GM19463 (cell line): ENCODE measurements around the gene C15orf39.
"Not testable (repeated sequence)": the region's sequence is repeated elsewhere in the genome, so short reads cannot be mapped to it uniquely, and the experiment has no call there.

ENCODE experiments used
- ATAC-seq: cut with Tn5 transposase; IDR thresholded peaks from one replicate; pipeline ENCODE4 v1.9.1; 2021; ENCODE audit warnings: mild to moderate bottlenecking, moderate library complexity; ENCODE audit not compliant: unreplicated experiment

The C15orf39 gene

GRCh38 chr15:75201616-75202250 lies at the start of gene C15orf39:
C15orf39 (plus strand) TSS chr15:75201882; CDS start chr15:75206049, 4,167 bp downstream.
- ATAC-seq: peak; percentile 42

DNA sequence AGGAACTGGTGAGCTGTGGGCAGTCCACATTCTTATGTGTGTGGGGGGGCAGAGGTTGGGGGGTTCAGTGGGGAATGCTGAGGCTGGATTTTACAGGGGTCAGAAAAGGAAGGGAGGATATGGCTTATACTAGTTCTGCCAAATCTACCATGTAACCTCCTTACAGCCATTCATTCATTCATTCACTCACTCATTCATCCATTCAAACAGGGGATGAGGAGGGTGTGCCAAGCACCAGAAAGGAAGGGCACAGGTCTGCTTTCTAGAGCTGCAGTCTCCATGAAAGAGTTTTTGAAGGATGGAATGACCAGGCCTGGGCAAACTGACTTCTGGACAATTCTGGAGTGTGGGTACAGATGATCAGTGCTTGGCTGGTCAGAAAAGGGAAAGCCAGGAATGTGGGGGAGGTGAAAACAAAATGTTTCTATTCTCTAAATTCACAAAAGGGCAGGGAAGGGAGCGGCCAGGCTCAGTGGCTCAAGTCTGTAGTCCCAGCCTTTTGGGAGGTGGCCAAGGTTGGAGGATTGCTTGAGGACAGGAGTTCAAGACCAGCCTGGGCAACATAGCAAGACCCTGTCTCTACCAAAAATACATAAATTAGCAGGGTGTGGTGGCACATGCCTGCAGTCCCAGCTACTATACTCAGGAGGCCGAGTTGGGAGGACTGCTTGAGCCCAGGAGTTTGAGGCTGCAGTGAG lies 49.2 kb upstream of the C15orf39 start:
- no peak for ATAC-seq

- no peak for ATAC-seq
These were observed 48.6 kb upstream of the C15orf39 start for GRCh38 chr15:75153087-75153486.

GRCh38 chr15:75153565-75154276 lies 48.0 kb upstream of the C15orf39 start:
- ATAC-seq: no peak

DNA sequence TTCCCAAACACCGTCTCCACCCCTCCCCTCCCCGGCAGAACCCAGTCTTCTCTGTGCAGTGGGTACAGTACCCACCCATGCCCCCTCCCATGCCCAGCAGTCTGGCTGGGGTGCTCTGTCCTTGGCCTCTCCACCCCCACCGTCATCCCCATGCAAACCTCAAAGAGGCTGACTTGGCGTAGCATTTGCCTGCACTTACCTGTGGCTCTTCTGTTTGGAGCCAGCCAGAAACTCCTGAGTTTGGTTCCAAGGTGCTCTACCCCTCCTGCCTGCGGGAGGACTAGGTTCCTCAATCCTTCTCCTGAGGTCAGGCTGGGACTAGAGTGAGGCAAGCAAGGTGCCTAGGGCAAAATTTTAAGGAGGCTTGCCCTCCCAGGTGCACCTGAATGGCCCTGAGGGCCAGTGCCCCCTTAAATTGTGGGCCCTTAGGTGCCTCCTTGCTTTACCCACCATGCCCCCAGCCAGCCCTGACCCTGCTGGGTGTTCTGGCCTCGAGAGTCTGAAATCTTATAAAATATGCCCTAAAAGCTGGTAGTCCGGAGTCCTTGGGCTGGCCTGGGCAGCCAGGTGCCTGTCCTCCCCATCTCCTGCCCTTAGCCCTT lies 47.1 kb upstream of the C15orf39 start:
- ATAC-seq: no peak

- no peak for ATAC-seq
These were observed 45.1 kb upstream of the C15orf39 start for GRCh38 chr15:75156326-75157215.

DNA sequence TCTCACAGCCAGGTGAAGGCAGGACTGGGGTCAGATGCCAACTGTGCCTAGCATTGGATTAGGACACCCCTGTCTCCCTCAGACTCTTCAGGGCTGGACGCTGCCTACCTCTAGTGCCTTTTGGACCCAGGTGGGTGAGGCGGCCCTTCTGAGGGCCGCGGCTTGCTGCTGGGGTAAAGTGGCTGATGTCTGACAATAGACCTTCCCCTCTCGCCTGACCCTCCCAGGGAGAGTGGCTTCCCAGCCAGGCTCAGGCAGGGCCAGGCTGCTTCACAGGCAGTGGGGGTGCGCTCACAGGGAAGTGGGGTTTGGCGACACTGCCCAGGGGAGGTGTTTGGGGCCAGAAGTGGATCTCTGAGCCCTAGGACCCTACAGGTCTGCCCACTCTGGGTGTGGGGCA lies 43.3 kb upstream of the C15orf39 start:
- no peak for ATAC-seq

DNA sequence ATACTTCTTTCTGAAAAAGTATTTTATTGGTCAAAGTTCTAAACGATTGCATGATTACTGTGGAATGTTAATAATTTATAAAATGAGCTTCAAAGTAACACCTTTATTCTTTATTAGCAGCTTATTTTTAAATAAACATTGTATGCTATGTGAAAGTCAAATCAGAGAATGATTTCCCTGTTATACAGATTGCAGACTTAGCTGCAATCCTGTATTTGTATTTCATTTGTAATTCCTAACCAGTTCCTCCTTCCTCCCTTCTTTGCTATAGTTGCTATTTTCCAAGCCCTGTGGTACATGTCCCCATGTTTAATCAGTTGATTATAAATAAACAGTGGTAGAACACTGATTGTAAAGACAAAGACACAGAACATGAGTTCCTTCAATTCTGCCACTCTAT lies 42.4 kb upstream of the C15orf39 start:
- no peak for ATAC-seq

DNA sequence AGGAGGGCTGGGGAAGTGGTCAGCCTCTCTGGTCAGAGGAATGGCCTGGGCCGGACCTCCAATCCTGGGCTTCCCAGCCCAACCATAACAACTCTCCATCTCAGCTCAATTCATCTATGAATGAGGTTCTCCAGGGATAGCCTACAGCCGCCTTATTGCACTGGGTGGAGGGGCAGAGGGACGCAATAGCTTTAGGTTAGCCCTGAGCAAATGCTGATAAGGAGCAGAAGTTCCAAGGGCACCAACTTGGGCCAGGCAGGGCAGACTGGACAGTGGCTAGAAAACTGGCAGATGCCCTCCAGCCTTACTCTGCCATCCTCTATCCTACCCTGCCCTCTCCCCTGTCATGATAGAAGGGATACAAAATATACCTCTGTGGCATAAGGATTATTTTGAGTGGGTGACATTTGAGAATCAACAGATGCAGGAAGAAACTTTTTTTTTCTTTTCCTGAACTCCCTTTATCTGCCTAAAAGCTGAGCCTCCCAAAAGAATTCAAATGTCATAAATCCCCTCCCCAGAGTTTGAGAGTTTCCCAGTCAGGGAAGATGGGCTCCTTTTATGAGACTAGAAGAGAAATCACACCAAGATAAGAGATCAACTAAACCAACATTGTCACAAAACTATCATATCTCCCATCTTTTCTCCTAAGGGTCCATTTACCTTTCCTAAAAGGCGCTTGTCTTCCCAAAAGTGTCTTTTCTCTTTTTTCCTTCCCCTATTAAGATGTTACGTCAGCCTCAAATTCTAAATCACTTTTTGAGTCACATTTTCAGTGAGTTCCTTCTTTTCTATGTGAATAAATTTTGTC lies 40.4 kb upstream of the C15orf39 start:
- ATAC-seq: no peak

DNA sequence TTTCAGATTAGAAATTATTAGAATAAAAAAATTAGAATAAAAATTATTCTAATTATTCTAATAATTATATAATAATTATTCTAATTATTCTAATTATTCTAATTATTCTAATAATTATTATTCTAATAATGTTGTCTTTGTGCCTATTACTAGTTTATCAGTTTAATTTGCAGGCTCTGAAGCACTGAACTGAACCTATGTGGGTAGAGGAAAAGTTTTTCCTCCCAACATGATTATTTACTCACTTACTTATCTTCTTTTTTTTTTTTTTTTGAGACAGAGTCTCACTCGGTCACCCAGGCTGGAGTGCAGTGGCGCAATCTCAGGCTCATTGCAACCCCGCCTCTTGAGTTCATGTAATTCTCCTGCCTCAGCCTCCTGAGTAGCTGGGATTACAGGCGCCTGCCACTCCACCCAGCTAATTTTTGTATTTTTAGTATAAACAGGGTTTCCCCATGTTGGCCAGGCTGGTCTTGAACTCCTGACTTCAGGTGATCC lies 39.7 kb upstream of the C15orf39 start:
- ATAC-seq: no peak

DNA sequence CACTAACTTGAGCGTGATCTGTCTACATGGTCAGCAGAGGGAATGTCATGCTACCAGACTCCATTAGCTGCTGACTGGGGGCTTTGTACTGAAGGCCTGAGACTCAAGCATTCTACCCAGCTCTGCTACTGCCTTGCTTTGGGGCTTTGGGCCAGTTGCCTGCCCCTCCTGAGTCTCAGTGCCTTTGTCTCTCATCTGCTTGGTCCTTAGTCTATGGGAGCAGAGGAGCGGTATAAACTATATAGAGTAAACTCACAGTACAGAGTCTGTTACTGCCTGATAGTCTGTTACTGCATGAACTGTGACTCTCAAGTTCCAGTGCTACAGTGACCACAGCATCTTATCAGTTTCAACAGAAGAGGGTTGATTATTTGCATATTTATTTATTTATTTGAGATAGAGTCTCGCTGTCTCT lies 38.5 kb upstream of the C15orf39 start:
- no peak for ATAC-seq

DNA sequence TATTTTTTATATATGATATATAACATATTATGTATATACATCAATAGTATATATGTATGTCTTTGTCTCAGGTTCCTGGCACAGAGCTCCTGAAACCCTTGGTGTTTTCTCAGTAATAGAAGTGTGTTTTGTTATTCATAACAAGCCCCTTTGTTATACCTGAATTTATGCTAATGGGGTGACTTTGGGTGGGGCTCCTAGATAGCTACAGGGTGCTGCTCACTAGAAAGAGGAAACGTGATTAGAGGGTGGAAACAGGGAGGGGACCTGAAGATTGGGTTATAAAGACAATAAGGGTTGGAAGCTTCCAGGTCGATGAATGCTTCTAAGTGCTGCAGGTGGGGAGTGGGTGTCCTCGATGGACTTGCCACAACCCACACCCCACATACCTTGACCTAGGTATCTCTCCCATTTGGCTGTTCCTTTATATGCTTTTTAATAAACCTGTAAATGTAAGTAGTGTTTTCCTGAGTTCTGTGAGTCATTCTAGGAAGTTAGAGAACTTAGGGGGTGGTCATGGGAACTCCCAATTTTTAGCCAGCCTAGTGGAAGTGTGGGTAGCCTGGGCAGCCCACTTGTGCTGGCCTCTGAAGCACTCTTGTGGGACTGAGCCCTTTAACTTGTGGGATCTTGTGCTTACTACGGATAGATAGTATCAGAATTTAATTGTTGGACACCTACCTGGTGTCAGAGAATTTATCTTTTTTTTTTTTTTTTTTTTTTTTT lies 36.9 kb upstream of the C15orf39 start:
- no peak for ATAC-seq

GRCh38 chr15:75166489-75167063 lies 35.1 kb upstream of the C15orf39 start:
- ATAC-seq: not testable (repeated sequence)

- ATAC-seq: no peak
These were observed 33.9 kb upstream of the C15orf39 start for GRCh38 chr15:75167588-75168350.

DNA sequence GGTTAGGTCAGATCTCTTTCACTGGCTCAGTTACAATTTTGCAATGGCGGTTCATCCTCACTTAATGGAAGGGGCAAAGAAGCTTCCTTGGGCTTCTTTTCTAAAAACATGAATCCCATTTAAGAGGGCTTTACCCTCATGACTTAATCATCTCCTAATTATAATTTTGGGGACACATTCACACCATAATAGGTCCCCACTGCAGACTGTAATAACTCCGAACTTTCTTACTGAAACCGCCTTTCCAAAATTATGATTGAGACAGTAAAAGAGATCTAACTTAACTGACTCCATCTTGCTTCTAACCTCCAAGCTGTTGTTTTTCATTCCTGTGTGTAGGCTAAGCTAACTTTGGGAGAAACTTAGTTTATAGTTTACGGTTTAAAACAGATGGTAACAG lies 33.3 kb upstream of the C15orf39 start:
- no peak for ATAC-seq

GRCh38 chr15:75170203-75170602 lies 31.5 kb upstream of the C15orf39 start:
- no peak for ATAC-seq

- ATAC-seq: no peak
These were observed 30.9 kb upstream of the C15orf39 start for GRCh38 chr15:75170711-75171341.
